ENCODE measurements around the gene SLC49A4. TPM values are rescaled to one million over a fixed set of nuclear protein-coding genes. Genes with fewer than 3 reads are reported as not detected.
A peak's percentile ranks its signal among the peaks of the same experiment; 100 is the strongest.

Gene SLC49A4
- total RNA-seq, 2 donors from 2014 or later: 13.7 to 21.3 TPM

DNA sequence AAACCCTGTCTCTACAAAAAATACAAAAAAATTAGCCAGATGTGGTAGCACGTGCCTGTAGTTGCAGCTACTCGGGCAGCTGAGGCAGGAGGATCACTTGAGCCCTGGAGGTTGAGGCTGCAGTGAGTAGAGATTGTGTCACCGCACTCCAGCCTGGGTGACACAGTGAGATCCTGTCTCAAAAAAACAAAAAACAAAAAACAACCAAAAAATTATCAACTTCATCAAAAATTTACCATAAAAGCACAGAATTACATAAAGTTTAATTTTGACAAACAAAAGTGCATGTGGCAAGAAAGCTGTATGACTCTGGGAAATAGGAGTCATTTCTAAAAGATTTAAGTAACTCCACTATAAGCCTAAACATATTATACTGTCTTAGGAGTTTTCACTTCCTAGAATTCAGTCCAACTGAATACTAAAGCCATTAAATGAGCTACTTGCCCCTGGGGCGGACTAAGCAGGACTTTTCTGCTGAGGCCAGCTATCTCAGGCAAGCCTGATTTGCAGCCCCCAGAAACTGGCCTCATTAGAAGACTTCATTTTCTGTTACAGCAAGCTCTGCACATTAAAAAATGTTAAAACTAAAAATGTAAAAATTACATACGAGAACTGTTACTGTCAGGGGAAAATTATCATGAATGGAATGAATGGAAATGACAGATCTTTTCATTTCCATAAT, 24.2 kb upstream of the SLC49A4 start:
- Histone ChIP-seq H3K9ac (ENCODE audit: low read depth in 2 of 2, low read length in 2 of 2) (no peak overlapping the region), H3K27me3 (no peaks in the 10 kb centered on the region), H3K9me3 (no peaks in the 10 kb centered on the region), H3K27ac (no peak overlapping the region), H3K4me1 (no peaks in the 10 kb centered on the region), H3K36me3 (no peaks in the 10 kb centered on the region), H3K4me3 (no peak overlapping the region)
- no peak for DNase-seq
- intact Hi-C loops (cut with DNase I): no loop called here
- TF ChIP-seq, protein P1, sequence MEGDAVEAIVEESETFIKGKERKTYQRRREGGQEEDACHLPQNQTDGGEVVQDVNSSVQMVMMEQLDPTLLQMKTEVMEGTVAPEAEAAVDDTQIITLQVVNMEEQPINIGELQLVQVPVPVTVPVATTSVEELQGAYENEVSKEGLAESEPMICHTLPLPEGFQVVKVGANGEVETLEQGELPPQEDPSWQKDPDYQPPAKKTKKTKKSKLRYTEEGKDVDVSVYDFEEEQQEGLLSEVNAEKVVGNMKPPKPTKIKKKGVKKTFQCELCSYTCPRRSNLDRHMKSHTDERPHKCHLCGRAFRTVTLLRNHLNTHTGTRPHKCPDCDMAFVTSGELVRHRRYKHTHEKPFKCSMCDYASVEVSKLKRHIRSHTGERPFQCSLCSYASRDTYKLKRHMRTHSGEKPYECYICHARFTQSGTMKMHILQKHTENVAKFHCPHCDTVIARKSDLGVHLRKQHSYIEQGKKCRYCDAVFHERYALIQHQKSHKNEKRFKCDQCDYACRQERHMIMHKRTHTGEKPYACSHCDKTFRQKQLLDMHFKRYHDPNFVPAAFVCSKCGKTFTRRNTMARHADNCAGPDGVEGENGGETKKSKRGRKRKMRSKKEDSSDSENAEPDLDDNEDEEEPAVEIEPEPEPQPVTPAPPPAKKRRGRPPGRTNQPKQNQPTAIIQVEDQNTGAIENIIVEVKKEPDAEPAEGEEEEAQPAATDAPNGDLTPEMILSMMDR (IDR thresholded peaks at IDR 0.05): no peak

- no peak overlapping the region for H3K9ac ChIP-seq (ENCODE audit: low read depth in 2 of 2, low read length in 2 of 2)
- H3K27ac ChIP-seq: no peak overlapping the region
- H3K27me3 ChIP-seq: no peaks in the 10 kb centered on the region
Measured at GRCh38 chr3:122772827-122773226, 22.0 kb upstream of the SLC49A4 start.

GRCh38 chr3:122773944-122774509, 20.8 kb upstream of the SLC49A4 start:
- Histone ChIP-seq H3K27ac (peak overlapping the region; percentile 25), H3K27me3 (no peaks in the 10 kb centered on the region)

More at GRCh38 chr3:122772827-122773226, 22.0 kb upstream of the SLC49A4 start:
- intact Hi-C loops (cut with DNase I): no loop called here
- Histone ChIP-seq H3K9me3 (no peaks in the 10 kb centered on the region), H3K4me1 (no peaks in the 10 kb centered on the region), H3K36me3 (no peaks in the 10 kb centered on the region), H3K4me3 (no peak overlapping the region)
- no peak for DNase-seq
- TF ChIP-seq, protein P1 (IDR thresholded peaks at IDR 0.05): no peak

DNA sequence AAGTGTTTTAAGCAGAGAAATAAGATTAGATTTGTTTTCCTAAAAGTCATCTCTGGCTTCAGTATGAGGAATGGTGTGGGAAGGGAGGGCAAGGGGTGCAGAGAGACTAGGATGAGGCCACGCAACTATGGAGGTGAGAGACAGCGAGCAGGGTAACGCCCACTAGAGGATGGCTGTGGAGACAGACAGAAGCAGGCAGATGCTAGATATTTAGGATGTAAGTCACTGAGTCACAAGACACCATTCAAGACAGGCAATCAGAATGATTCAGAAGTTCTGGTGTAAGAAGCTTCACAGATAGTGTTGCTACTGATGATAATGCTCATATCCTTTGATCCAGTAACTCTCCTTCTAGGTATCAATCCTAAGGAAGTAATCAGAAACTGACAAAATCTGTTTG, 20.3 kb upstream of the SLC49A4 start:
- intact Hi-C loops (cut with DNase I): no loop called here
- Histone ChIP-seq H3K4me3 (no peak overlapping the region), H3K27me3 (no peaks in the 10 kb centered on the region), H3K9ac (ENCODE audit: low read depth in 2 of 2, low read length in 2 of 2) (no peak overlapping the region), H3K27ac (peak overlapping the region; percentile 25), H3K9me3 (no peaks in the 10 kb centered on the region), H3K4me1 (no peaks in the 10 kb centered on the region), H3K36me3 (no peaks in the 10 kb centered on the region)
- TF ChIP-seq, protein P1 (IDR thresholded peaks at IDR 0.05): no peak
- DNase-seq: no peak

More at GRCh38 chr3:122773944-122774509, 20.8 kb upstream of the SLC49A4 start:
- Histone ChIP-seq H3K4me3 (no peak overlapping the region), H3K9ac (ENCODE audit: low read depth in 2 of 2, low read length in 2 of 2) (no peak overlapping the region), H3K9me3 (no peaks in the 10 kb centered on the region), H3K4me1 (no peaks in the 10 kb centered on the region), H3K36me3 (no peaks in the 10 kb centered on the region)
- TF ChIP-seq, protein P1 (IDR thresholded peaks at IDR 0.05): no peak
- intact Hi-C loops (cut with DNase I): no loop called here
- no peak for DNase-seq

DNA sequence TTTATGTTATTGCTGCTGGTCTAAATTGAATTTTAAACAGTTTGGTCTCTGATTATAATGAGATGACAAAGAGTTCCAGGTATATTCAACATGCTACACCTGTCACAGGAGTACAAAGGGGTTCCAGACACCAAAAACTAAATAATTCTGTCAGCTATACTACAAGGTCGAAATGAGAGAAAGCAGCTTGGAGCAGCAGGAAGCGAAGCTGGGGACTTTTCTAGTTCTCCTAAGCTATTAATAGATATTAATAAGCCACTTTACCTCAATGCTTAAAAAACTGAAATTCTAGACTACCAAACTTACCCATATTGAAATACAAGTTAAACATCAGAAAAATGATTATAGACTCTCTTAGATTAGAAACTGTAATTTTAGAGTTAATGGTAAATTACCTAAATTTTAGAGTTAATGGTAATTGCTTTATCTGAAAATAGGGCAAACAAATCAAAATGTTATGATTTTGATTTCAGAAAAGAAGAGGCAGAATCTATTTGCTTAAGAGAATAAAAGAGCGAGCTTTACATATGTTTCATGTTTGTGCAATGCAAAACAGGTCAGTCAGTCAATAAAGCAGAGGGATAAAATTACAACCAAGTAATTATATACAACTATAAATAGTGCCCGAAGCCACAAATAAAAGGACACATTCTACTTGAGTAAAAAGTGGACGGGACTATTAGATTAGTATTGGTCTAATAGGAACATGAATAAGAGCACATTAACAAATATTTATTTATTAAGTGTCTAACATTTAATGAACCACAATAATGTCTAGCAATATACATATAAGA, 18.0 kb upstream of the SLC49A4 start:
- DNase-seq: no peak
- Histone ChIP-seq H3K9me3 (no peaks in the 10 kb centered on the region), H3K36me3 (no peaks in the 10 kb centered on the region), H3K27me3 (no peaks in the 10 kb centered on the region), H3K9ac (ENCODE audit: low read depth in 2 of 2, low read length in 2 of 2) (no peak overlapping the region), H3K4me1 (no peaks in the 10 kb centered on the region), H3K4me3 (no peak overlapping the region), H3K27ac (no peak overlapping the region)
- intact Hi-C loops (cut with DNase I): no loop called here
- TF ChIP-seq, protein P1 (IDR thresholded peaks at IDR 0.05): no peak
